GM12878 (cell line): Measurements from ENCODE around the gene THSD4.

ENCODE experiments used
- ATF7 ChIP-seq: fragments of 450-650 bp; IDR thresholded peaks from 2 replicates; pipeline ENCODE4 v1.6.1; 2016; ENCODE audit warnings: low read depth, mild to moderate bottlenecking
- EZH2 ChIP-seq: IDR thresholded peaks from 2 replicates; pipeline ENCODE4 v1.6.1; 2012; ENCODE audit warnings: low read depth, mild to moderate bottlenecking, control low read depth, inconsistent platforms, low read length, borderline replicate concordance; ENCODE audit not compliant: control insufficient read depth
- SMAD1 ChIP-seq: fragments of 450-650 bp; IDR thresholded peaks from 2 replicates; pipeline ENCODE4 v1.6.1; 2018; ENCODE audit warnings: mild to moderate bottlenecking, low read depth; ENCODE audit not compliant: partially characterized antibody
- TF ChIP-seq, protein P1 (sequence below), 3 experiments: IDR thresholded peaks in 2 of 3; conservative IDR thresholded peaks in 1 of 3; 2 replicates each; pipeline ENCODE4 v1.5.1; 2011; ENCODE audit warnings: low read depth in 3 of 3, low read length in 3 of 3, mild to moderate bottlenecking in 3 of 3, control low read depth in 2 of 3, moderate library complexity in 2 of 3, inconsistent platforms in 1 of 3, mixed read lengths in 1 of 3; ENCODE audit not compliant: control insufficient read depth in 2 of 3, insufficient read depth in 1 of 3; ENCODE audit errors: extremely low read depth in 1 of 3
- TF ChIP-seq, protein P2 (sequence below): IDR thresholded peaks from 2 replicates; pipeline ENCODE4 v1.6.1; 2011; ENCODE audit warnings: low read depth, low read length, improper control_type of control experiment, borderline replicate concordance

DNA sequence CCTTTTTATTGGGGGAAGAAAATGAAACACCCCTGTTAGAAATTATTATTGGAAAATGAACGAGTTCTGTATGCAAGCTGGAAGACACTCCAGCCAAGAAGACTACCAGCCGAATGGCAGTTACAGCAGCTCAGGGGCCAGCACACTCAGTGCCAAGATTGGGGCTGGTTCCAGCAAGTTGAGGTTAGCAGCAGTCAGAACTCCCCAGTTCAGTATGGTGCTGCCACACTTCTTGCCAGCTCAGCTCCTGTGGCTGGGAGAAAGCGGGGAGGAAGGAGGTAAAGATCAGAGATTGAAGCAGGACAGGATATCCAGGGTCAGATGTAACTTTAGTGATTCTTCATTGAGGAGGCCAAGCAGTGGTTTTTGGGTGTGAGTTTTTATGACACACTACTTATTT lies 414.8 kb downstream of the THSD4 start:
- TF ChIP-seq, protein P1, sequence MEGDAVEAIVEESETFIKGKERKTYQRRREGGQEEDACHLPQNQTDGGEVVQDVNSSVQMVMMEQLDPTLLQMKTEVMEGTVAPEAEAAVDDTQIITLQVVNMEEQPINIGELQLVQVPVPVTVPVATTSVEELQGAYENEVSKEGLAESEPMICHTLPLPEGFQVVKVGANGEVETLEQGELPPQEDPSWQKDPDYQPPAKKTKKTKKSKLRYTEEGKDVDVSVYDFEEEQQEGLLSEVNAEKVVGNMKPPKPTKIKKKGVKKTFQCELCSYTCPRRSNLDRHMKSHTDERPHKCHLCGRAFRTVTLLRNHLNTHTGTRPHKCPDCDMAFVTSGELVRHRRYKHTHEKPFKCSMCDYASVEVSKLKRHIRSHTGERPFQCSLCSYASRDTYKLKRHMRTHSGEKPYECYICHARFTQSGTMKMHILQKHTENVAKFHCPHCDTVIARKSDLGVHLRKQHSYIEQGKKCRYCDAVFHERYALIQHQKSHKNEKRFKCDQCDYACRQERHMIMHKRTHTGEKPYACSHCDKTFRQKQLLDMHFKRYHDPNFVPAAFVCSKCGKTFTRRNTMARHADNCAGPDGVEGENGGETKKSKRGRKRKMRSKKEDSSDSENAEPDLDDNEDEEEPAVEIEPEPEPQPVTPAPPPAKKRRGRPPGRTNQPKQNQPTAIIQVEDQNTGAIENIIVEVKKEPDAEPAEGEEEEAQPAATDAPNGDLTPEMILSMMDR (IDR thresholded peaks at IDR 0.05 in 2 of 3, conservative IDR thresholded peaks at IDR 0.05 in 1 of 3; ENCODE audit: control insufficient read depth in 2 of 3, extremely low read depth in 1 of 3, insufficient read depth in 1 of 3, low read depth in 3 of 3, low read length in 3 of 3): no peak
- TF ChIP-seq, protein P2, sequence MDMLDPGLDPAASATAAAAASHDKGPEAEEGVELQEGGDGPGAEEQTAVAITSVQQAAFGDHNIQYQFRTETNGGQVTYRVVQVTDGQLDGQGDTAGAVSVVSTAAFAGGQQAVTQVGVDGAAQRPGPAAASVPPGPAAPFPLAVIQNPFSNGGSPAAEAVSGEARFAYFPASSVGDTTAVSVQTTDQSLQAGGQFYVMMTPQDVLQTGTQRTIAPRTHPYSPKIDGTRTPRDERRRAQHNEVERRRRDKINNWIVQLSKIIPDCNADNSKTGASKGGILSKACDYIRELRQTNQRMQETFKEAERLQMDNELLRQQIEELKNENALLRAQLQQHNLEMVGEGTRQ: no peak
- no peak for TF ChIP-seq SMAD1
- TF ChIP-seq EZH2: no peak
- TF ChIP-seq ATF7: no peak
